Ectodermal cell (in vitro differentiated cells): Measurements from ENCODE around the gene KCNJ1.
A peak's percentile ranks its signal among the peaks of the same experiment; 100 is the strongest.

Source experiments
- H3K27ac ChIP-seq: 2 replicates; pipeline ENCODE4 v1.7.0; 2013; ENCODE audit warnings: mild to moderate bottlenecking, low read depth, low read length; ENCODE audit not compliant: insufficient read depth, poor library complexity, severe bottlenecking
- H3K27me3 ChIP-seq: 2 replicates; pipeline ENCODE4 v1.7.0; 2013; ENCODE audit warnings: mild to moderate bottlenecking, low read length; ENCODE audit not compliant: insufficient read depth, control insufficient read depth, poor library complexity, severe bottlenecking
- H3K36me3 ChIP-seq: one replicate; pipeline ENCODE4 v1.7.0; 2013; ENCODE audit warnings: low read length; ENCODE audit not compliant: control insufficient read depth, insufficient read depth
- H3K4me1 ChIP-seq: one replicate; pipeline ENCODE4 v1.7.0; 2013; ENCODE audit warnings: low read length; ENCODE audit not compliant: control insufficient read depth, insufficient read depth
- H3K4me3 ChIP-seq: 2 replicates; pipeline ENCODE4 v1.7.0; 2013; ENCODE audit warnings: low read depth, low read length, control low read depth; ENCODE audit not compliant: insufficient read depth
- H3K9me3 ChIP-seq: 2 replicates; pipeline ENCODE4 v1.7.0; 2013; ENCODE audit warnings: mild to moderate bottlenecking, low read length, moderate library complexity; ENCODE audit not compliant: control insufficient read depth
- WGBS, 2 experiments: methylation state at CpG; one replicate each; pipeline ENCODE4 v1.1.7; 2013; ENCODE audit warnings: missing lambda C conversion rate in 2 of 2; 5-methylcytosine and 5-hydroxymethylcytosine counted together

KCNJ1 gene

DNA sequence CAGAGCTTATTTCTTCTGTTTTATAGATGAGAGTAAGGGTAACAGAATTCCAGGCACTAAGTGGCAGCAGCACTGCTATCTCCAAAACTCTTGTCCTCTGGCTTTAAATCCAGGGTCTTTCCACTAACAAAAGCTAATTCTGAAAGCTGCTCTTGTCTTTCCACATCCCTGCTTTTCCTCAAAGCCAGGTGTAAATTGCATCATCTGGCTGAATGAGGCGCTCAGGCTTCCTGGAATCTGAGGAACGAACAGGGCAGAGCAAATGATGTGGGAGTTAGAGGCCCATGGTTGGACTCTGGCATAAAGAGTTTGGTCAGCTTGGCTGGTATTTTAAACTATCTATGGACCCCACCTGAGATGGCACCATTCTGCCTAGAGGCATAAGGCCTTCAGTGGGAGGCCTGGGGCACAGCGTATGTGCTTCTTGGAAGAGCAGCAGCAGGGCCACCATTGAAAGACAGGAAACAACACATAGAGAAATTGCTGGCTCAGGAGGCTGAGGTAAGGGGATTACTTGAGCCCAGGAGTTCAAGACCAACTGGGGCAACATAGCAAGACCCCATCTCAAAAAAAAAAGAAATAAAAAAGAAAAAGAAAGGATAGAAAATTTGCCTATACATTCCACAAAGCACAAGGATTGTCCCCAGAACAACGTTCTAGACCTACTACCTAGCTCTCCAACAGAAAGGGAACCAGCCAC lies 25.9 kb upstream of the KCNJ1 start:
- Histone ChIP-seq H3K9me3 (no peaks in the 10 kb centered on the region), H3K27ac (no peak overlapping the region), H3K27me3 (peaks cover 59% of the 10 kb centered on the region), H3K4me3 (no peak overlapping the region), H3K4me1 (peaks cover 11% of the 10 kb centered on the region), H3K36me3 (no peaks in the 10 kb centered on the region)
- 79 to 80% methylated on average over 4 of the region's 4 CpGs for WGBS, 2 experiments

DNA sequence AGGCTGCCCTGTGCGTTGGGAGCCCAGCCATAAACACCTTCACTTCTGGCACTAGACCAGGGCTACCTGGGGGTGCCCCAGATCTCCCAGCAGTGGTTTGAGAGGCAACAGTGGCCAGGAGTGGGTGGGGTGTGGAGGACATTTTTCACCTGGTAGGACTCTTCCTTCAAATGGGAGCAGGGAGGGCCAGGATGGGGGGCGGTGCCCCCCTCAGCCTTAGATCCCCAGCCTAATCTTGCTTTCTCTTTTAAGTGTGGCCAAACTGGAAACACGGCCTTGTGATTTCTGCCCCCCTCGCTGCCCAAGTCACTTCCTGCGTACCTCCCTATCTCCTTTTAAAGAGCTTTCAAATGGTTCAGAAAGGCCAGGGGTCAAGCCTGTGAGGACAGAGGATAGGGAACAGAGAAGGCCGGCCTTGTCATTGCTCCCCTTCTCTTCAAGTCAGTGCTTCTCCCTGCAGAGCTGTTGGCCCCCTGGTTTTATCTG lies 24.9 kb upstream of the KCNJ1 start:
- 33 to 36% methylated on average over 6 of the region's 6 CpGs for WGBS, 2 experiments
- Histone ChIP-seq H3K27ac (no peak overlapping the region), H3K4me3 (no peak overlapping the region)

DNA sequence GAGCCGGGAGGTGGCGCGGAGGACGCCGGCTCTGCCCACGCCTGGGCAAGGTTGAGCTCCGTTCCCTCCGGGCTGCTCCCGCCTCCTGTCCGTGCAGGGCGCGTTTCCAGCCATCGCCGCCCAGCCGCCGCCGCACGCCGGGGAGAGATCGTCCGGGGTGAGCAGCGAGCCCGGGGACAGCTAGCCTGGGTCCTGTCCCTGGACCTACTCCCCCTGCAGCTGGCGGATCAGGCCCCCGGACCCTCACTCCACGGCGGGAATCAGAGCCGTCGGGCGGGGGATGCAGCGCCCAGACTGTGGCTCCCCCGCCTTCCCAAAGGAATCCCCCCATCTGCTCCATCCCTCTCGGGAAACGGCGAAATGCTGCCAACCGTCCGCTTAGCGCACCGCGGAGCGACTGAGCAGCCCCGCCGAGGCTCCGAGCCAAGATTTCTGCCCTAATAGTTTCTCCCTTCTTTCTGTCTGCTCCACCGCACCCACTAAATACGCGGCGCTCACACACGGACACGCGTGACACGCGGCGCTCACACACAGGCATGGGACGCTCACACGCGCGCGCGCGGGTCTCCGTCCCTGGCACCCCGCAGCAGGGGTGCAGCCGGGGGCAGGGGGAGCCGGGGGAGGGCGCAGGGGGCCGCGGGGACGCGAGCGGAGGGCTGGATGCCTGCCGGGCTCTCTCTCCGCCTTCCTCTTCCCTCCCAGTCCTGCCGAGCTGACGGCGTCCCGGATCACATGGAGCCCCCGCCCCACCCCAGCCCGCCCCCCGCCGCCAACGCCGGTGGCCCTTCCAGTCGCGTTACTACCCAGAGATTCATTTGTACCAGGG lies 23.7 kb upstream of the KCNJ1 start, which contains the start of gene KCNJ5:
TSS of gene KCNJ5 (plus strand) at position 814 of the 826 bp plus-strand sequence. CDS start 19,918 bp downstream, outside the sequence.
- peak within 1 kb of the TSS; percentile 37 for H3K4me3 ChIP-seq
- no peak within 1 kb of the TSS for H3K27ac ChIP-seq
- H3K9me3 ChIP-seq, result no peaks in the 10 kb centered on the region
- H3K4me1 ChIP-seq, result peaks cover 11% of the 10 kb centered on the region
- peaks cover 76% of the 10 kb centered on the region for H3K27me3 ChIP-seq
- H3K36me3 ChIP-seq, result no peaks in the 10 kb centered on the region
- 0% methylated on average over 77 of the region's 85 CpGs for WGBS, 2 experiments

More for the DNA sequence above, 24.9 kb upstream of the KCNJ1 start:
- Histone ChIP-seq H3K27me3 (peaks cover 66% of the 10 kb centered on the region), H3K4me1 (peaks cover 11% of the 10 kb centered on the region), H3K9me3 (no peaks in the 10 kb centered on the region), H3K36me3 (no peaks in the 10 kb centered on the region)

- peaks cover 77% of the 10 kb centered on the region for H3K27me3 ChIP-seq
- no peak overlapping the region for H3K27ac ChIP-seq
- peak overlapping the region; percentile 37 for H3K4me3 ChIP-seq
- no peaks in the 10 kb centered on the region for H3K36me3 ChIP-seq
- H3K9me3 ChIP-seq, result no peaks in the 10 kb centered on the region
- 5 to 8% methylated on average over 9 of the region's 9 CpGs for WGBS, 2 experiments
- peaks cover 11% of the 10 kb centered on the region for H3K4me1 ChIP-seq
Observed at GRCh38 chr11:128890216-128890542, 23.1 kb upstream of the KCNJ1 start.

DNA sequence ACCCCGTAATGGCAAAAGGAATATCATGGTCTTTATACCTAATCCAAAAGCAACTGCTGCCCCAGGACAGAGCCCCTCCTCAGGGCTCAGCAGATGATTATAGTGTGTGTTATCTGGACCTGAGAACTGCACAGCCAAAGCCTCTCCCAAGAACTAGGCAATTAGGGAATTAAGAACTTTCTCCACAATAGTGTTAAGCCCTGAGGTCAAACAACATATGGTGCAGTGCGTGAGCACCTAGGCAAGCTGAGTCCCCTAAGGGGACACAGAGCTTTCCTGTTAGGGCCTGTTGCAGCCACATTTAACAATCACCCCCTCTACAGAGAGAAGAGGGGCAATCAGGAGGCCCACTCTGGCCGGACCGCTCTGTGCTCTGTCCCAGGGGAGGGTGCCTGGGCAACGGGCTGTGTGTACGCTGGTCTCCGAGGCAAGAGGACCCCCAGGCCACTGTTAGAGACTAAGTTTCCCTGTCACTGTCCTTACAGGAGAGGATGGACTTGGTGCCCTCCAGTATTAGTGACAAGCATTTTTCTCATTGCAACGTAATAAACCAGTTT lies 22.6 kb upstream of the KCNJ1 start:
- no peaks in the 10 kb centered on the region for H3K9me3 ChIP-seq
- peaks cover 11% of the 10 kb centered on the region for H3K4me1 ChIP-seq
- WGBS, 2 experiments, result 43 to 44% methylated on average over 8 of the region's 8 CpGs
- H3K27ac ChIP-seq, result no peak overlapping the region
- peaks cover 77% of the 10 kb centered on the region for H3K27me3 ChIP-seq
- H3K4me3 ChIP-seq, result peak overlapping the region; percentile 37
- H3K36me3 ChIP-seq, result no peaks in the 10 kb centered on the region

GRCh38 chr11:128888034-128888985 lies 21.2 kb upstream of the KCNJ1 start:
- Histone ChIP-seq H3K9me3 (no peaks in the 10 kb centered on the region), H3K27me3 (peaks cover 73% of the 10 kb centered on the region), H3K4me3 (no peak overlapping the region), H3K4me1 (peaks cover 11% of the 10 kb centered on the region), H3K27ac (no peak overlapping the region), H3K36me3 (no peaks in the 10 kb centered on the region)
- 23 to 28% methylated on average over 13 to 15 of the region's 15 CpGs for whole genome bisulfite sequencing, 2 experiments

- Histone ChIP-seq H3K27me3 (peaks cover 65% of the 10 kb centered on the region), H3K4me1 (peaks cover 6% of the 10 kb centered on the region), H3K4me3 (no peak overlapping the region), H3K36me3 (no peaks in the 10 kb centered on the region), H3K9me3 (no peaks in the 10 kb centered on the region), H3K27ac (no peak overlapping the region)
- 53 to 57% methylated on average over 5 of the region's 5 CpGs for WGBS, 2 experiments
Observed at GRCh38 chr11:128886406-128887124, 19.5 kb upstream of the KCNJ1 start.

DNA sequence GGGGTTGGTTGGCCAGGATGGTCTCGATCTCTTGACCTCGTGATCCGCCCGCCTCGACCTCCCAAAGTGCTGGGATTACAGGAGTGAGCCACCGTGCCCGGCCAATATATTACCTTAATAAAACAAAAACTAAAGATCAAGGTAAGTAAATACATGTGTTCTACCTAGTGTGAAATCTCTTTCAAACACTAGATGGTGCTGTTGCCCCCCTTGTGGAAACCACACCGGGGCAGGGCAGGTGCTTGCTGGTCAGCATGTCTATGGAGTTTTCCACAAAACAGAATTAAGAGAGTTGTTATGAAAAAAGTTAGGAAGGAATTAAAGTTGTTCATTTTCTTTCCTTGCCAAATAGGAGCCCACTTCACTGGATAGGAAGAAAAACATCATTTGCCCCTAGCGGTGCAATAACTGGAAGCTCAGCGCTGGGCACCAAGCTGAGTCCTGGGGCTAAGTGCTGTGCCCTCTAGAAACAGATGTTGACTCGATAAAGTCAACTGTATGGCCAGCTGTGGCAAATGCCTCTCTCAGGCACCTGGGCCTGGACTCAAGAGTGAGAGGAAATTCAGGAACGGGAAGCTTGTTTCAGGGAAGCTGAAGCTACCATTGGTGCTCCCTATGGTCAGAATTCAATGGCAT lies 17.7 kb upstream of the KCNJ1 start:
- no peak overlapping the region for H3K27ac ChIP-seq
- H3K4me1 ChIP-seq, result peaks cover 6% of the 10 kb centered on the region
- no peaks in the 10 kb centered on the region for H3K36me3 ChIP-seq
- no peak overlapping the region for H3K4me3 ChIP-seq
- no peaks in the 10 kb centered on the region for H3K9me3 ChIP-seq
- WGBS, 2 experiments, result 32 to 35% methylated on average over 10 to 11 of the region's 12 CpGs
- peaks cover 48% of the 10 kb centered on the region for H3K27me3 ChIP-seq

GRCh38 chr11:128884054-128884453 lies 17.0 kb upstream of the KCNJ1 start:
- Histone ChIP-seq H3K9me3 (no peaks in the 10 kb centered on the region), H3K4me3 (no peak overlapping the region), H3K36me3 (no peaks in the 10 kb centered on the region), H3K4me1 (peaks cover 8% of the 10 kb centered on the region), H3K27me3 (peaks cover 40% of the 10 kb centered on the region), H3K27ac (no peak overlapping the region)
- 76 to 77% methylated on average over 4 of the region's 4 CpGs for WGBS, 2 experiments
